Tibial artery (tissue), 4 donors: Measurements from ENCODE around the gene ZCWPW1.

Experiments used
- DNase-seq, 2 donors: peaks; one replicate each; pipeline ENCODE4 v3.0.0-alpha.2; 2019
- H3K27ac ChIP-seq, 2 donors: fragments of 200-600 bp; sonication (generic) in 1 of 2; 1 replicate in 1 of 2; 2 replicates in 1 of 2; pipeline ENCODE4 v1.5.1; 2018 to 2019; ENCODE audit warnings: mild to moderate bottlenecking in 1 of 2
- H3K27me3 ChIP-seq, 2 donors: fragments of 200-600 bp; sonication (generic) in 1 of 2; one replicate each; pipeline versions ENCODE4 v1.5.1 to v1.6.0; 2016 to 2019
- H3K36me3 ChIP-seq, 3 donors: fragments of 200-600 bp; sonication (generic) in 2 of 3; one replicate each; pipeline ENCODE4 v1.5.1; 2016 to 2019; ENCODE audit warnings: mild to moderate bottlenecking in 2 of 3
- H3K4me1 ChIP-seq, 4 donors: fragments of 200-600 bp; sonication (generic) in 2 of 4; 1 replicate in 3 of 4; 2 replicates in 1 of 4; pipeline ENCODE4 v1.5.1; 2016 to 2019
- H3K4me3 ChIP-seq, 2 donors: fragments of 200-600 bp; sonication (generic) in 1 of 2; 1 replicate in 1 of 2; 2 replicates in 1 of 2; pipeline ENCODE4 v1.5.1; 2018 to 2019; ENCODE audit warnings: mild to moderate bottlenecking in 2 of 2
- H3K9me3 ChIP-seq, 3 donors: fragments of 200-600 bp; sonication (generic) in 1 of 3; one replicate each; pipeline ENCODE4 v1.5.1; 2016 to 2019
- intact Hi-C: fragments of 100-400 bp; cut with DNase I; formaldehyde crosslinking; loops from one replicate; pipeline ENCODE4 v1.15.0; 2023; ENCODE audit warnings: low total_unique reads
- TF ChIP-seq, protein P1 (sequence below), 2 experiments: fragments of 200-600 bp in 1 of 2; fragments of 450-650 bp in 1 of 2; IDR thresholded peaks; one replicate each; pipeline ENCODE4 v1.5.1; 2017 to 2019; ENCODE audit warnings: antibody characterized with exemption in 2 of 2, mild to moderate bottlenecking in 1 of 2, moderate library complexity in 1 of 2

The ZCWPW1 gene

DNA sequence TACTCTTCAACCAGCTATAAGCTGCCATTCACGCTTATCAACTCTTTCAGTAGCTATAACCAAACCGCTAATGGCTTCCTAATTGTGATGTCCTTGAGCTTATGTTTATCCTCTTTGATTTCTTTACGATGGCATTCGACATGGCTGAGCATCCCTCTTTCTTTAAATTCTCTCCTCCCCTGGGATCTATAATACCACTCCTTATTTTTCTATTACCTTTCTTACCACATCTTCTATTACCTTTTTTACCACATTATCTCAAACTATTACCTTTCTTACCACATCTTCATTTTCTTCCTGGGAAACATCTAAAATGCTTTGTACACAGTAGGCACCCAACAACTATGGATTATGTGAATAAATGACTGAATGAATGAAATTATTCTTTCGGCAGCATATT, 13.1 kb downstream of the ZCWPW1 start:
- Histone ChIP-seq H3K9me3 (no peaks in the 10 kb centered on the region), H3K4me3 (no peak overlapping the region), H3K4me1 (no peaks in the 10 kb centered on the region), H3K27me3 (no peaks in the 10 kb centered on the region), H3K27ac (no peak overlapping the region), H3K36me3 (no peaks in the 10 kb centered on the region)
- intact Hi-C loops: no loop called here
- TF ChIP-seq, protein P1, sequence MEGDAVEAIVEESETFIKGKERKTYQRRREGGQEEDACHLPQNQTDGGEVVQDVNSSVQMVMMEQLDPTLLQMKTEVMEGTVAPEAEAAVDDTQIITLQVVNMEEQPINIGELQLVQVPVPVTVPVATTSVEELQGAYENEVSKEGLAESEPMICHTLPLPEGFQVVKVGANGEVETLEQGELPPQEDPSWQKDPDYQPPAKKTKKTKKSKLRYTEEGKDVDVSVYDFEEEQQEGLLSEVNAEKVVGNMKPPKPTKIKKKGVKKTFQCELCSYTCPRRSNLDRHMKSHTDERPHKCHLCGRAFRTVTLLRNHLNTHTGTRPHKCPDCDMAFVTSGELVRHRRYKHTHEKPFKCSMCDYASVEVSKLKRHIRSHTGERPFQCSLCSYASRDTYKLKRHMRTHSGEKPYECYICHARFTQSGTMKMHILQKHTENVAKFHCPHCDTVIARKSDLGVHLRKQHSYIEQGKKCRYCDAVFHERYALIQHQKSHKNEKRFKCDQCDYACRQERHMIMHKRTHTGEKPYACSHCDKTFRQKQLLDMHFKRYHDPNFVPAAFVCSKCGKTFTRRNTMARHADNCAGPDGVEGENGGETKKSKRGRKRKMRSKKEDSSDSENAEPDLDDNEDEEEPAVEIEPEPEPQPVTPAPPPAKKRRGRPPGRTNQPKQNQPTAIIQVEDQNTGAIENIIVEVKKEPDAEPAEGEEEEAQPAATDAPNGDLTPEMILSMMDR (IDR thresholded peaks at IDR 0.05): no peak
- no peak for DNase-seq

DNA sequence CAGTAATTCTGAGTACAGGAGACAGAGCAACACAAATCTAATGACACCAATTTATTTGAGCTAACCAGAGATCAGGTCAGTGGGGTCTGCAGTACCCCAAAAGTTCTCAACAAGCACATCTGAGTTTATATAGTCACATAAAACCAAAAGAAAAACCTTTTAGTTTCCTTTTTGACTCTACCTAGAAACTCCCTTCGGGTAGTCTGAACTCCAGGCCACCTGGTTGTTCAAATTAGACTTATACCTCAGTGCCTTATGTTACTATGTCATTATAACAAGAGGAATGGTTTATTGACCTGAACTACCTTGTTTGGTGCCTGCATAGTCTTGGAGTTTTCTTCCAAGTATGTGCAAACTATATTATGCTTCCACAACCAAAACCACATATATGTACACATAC, 14.6 kb downstream of the ZCWPW1 start:
- no peak overlapping the region for H3K27ac ChIP-seq
- no peak for DNase-seq
- no peaks in the 10 kb centered on the region for H3K4me1 ChIP-seq
- intact Hi-C loops: no loop called here
- no peaks in the 10 kb centered on the region for H3K36me3 ChIP-seq
- H3K27me3 ChIP-seq: no peaks in the 10 kb centered on the region
- H3K4me3 ChIP-seq: no peak overlapping the region
- TF ChIP-seq, protein P1 (IDR thresholded peaks at IDR 0.05): no peak
- no peaks in the 10 kb centered on the region for H3K9me3 ChIP-seq

- TF ChIP-seq, protein P1 (IDR thresholded peaks at IDR 0.05): no peak
- Histone ChIP-seq H3K27ac (no peak overlapping the region), H3K4me3 (no peak overlapping the region), H3K9me3 (no peaks in the 10 kb centered on the region), H3K36me3 (no peaks in the 10 kb centered on the region), H3K4me1 (no peaks in the 10 kb centered on the region), H3K27me3 (no peaks in the 10 kb centered on the region)
- no peak for DNase-seq
- intact Hi-C loops: no loop called here
These were observed 15.2 kb downstream of the ZCWPW1 start for GRCh38 chr7:100413346-100413745.

DNA sequence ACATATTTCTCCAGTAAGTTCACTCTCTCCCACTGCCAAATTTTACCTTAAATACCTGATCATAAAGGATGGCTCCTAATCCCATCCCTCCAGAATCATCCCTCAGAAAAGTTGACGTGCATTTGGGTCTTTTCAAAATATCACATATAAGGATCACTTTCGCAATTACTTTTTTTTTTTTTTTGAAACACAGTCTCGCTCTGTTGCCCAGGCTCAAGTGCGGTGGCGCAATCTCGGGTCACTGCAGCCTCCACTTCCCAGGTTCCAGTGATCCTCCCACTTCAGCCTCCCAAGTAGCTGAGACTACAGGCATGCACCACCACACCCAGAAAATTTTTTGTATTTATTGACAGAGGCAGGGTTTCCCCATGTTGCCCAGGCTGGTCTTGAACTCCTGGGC, 17.4 kb downstream of the ZCWPW1 start:
- TF ChIP-seq, protein P1 (IDR thresholded peaks at IDR 0.05): no peak
- H3K36me3 ChIP-seq: no peaks in the 10 kb centered on the region
- no peaks in the 10 kb centered on the region for H3K9me3 ChIP-seq
- no peaks in the 10 kb centered on the region for H3K27me3 ChIP-seq
- no peak for DNase-seq
- H3K4me3 ChIP-seq: no peak overlapping the region
- no peaks in the 10 kb centered on the region for H3K4me1 ChIP-seq
- H3K27ac ChIP-seq: no peak overlapping the region
- intact Hi-C loops: no loop called here

DNA sequence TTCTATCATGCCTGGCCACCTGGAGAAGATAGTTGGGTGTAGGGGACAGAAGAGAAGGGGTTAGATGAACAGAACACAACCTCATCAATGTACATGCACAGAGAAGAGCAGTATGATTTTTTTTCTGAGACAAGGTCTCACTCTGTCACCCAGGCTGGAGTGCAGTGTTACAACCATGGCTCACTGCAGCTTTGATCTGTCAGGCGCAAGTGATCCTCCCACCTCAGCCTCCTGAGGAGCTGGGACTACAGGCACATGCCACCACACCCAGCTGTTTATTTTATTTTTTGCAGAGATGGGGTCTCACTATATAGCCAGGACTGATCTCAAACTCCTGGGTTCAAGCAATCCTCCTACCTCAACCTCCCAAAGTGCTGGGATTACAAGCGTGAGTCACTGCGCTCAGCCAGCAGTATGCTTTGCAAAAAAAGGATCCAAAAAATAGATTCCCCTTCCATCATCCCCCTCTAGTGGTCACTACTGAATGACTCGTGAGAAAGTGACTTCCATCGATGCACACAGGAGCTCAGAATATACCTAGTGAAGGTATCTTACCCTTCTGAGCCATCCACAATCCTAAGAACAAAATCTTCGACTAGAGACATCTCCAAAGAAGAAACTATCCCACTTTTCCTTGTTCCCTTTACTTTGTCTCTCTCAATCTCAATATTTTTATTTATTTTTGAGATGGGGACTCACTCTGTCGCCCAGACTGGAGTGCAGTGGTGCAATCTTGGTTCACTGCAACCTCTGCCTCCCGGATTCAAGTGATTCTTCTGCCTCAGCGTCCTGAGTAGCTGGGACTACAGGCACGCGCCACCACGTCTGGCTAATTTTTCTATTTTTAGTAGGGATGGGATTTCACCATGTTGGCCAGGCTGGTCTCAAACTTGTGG, 21.0 kb downstream of the ZCWPW1 start:
- intact Hi-C loops: no loop called here
- Histone ChIP-seq H3K36me3 (no peaks in the 10 kb centered on the region), H3K4me1 (no peaks in the 10 kb centered on the region), H3K27ac (no peak overlapping the region), H3K4me3 (no peak overlapping the region), H3K9me3 (no peaks in the 10 kb centered on the region), H3K27me3 (no peaks in the 10 kb centered on the region)
- DNase-seq: peak in 1 of 2 donors; percentile 34
- TF ChIP-seq, protein P1 (IDR thresholded peaks at IDR 0.05): peak; percentile 59 to 64
